MM.1S (cell line): ENCODE data around the gene ADCY2.

Experiments
- CTCF ChIP-seq: fragments of 300-600 bp; sonication (generic); IDR thresholded peaks from 2 replicates; pipeline ENCODE4 v1.5.1; 2016; ENCODE audit warnings: antibody characterized with exemption, low read length, mixed read lengths
- EZH2 ChIP-seq: fragments of 300-600 bp; sonication (generic); optimal IDR thresholded peaks from 2 replicates; pipeline ENCODE3; 2017; ENCODE audit warnings: low read depth, mild to moderate bottlenecking, antibody characterized with exemption, low read length, mixed read lengths

- TF ChIP-seq CTCF (no peak), EZH2 (no peak)
These were observed 351.8 kb downstream of the ADCY2 start for GRCh38 chr5:7747728-7748127.
